ENCODE measurements around the gene GPX1. TPM values are rescaled to one million over a fixed set of nuclear protein-coding genes. Genes with fewer than 3 reads are reported as not detected.

Gene GPX1
- polyA plus RNA-seq, 1 donor from 2014 or later = 106 TPM

DNA sequence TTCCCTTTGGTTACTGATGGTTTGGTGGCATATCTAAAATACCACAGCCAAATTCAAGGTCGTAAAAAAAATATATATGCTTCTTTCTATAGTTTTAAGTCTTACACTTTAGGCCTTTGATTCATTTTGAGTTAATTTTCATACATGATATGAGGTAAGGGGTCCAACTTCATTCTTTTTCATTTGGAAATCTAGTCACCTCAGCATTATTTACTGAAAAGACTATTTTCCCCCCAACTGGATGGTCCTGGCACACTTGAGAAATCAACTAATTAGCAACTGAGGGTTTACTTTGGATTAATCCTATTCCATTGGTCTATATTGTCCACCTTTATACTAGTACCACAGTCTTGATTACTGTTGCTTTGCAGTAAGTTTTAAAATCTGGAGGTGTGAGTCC is 27.5 kb upstream of the GPX1 start:
- H3K79me2 ChIP-seq (replicated peaks; ENCODE audit: insufficient read depth, low read length) = peaks cover 62% of the 10 kb centered on the region
- H3K36me3 ChIP-seq (ENCODE audit: insufficient read depth, low read length) = no peaks in the 10 kb centered on the region
- H3K9ac ChIP-seq (ENCODE audit: low read length) = no peak overlapping the region
- H3F3A ChIP-seq (ENCODE audit: insufficient read depth, low read length, poor library complexity, severe bottlenecking) = no peaks in the 10 kb centered on the region
- no peaks in the 10 kb centered on the region for H3K9me2 ChIP-seq (ENCODE audit: insufficient read depth, low read length)
- H4K20me1 ChIP-seq (ENCODE audit: insufficient read depth) = no peaks in the 10 kb centered on the region
- no peak overlapping the region for H2AFZ ChIP-seq (ENCODE audit: low read depth, low read length)
- H3K27me3 ChIP-seq (ENCODE audit: insufficient read depth, low read depth, low read length) = no peaks in the 10 kb centered on the region
- no peaks in the 10 kb centered on the region for H3K9me3 ChIP-seq (ENCODE audit: low read length)
- H3K27ac ChIP-seq (ENCODE audit: low read length) = no peak overlapping the region
- no peak overlapping the region for H3K4me2 ChIP-seq (ENCODE audit: low read length)
- TF ChIP-seq EZH2 (IDR thresholded peaks at IDR 0.05; ENCODE audit: borderline replicate concordance, insufficient read depth, low read length, poor library complexity, severe bottlenecking) = no peak
- TF ChIP-seq TAF1 (IDR thresholded peaks at IDR 0.05; ENCODE audit: low read depth) = no peak
- TF ChIP-seq, protein P1, sequence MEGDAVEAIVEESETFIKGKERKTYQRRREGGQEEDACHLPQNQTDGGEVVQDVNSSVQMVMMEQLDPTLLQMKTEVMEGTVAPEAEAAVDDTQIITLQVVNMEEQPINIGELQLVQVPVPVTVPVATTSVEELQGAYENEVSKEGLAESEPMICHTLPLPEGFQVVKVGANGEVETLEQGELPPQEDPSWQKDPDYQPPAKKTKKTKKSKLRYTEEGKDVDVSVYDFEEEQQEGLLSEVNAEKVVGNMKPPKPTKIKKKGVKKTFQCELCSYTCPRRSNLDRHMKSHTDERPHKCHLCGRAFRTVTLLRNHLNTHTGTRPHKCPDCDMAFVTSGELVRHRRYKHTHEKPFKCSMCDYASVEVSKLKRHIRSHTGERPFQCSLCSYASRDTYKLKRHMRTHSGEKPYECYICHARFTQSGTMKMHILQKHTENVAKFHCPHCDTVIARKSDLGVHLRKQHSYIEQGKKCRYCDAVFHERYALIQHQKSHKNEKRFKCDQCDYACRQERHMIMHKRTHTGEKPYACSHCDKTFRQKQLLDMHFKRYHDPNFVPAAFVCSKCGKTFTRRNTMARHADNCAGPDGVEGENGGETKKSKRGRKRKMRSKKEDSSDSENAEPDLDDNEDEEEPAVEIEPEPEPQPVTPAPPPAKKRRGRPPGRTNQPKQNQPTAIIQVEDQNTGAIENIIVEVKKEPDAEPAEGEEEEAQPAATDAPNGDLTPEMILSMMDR (IDR thresholded peaks at IDR 0.05; ENCODE audit: poor library complexity, severe bottlenecking) = no peak
- TF ChIP-seq RAD21 (conservative IDR thresholded peaks at IDR 0.05) = no peak
- TF ChIP-seq, protein P2, sequence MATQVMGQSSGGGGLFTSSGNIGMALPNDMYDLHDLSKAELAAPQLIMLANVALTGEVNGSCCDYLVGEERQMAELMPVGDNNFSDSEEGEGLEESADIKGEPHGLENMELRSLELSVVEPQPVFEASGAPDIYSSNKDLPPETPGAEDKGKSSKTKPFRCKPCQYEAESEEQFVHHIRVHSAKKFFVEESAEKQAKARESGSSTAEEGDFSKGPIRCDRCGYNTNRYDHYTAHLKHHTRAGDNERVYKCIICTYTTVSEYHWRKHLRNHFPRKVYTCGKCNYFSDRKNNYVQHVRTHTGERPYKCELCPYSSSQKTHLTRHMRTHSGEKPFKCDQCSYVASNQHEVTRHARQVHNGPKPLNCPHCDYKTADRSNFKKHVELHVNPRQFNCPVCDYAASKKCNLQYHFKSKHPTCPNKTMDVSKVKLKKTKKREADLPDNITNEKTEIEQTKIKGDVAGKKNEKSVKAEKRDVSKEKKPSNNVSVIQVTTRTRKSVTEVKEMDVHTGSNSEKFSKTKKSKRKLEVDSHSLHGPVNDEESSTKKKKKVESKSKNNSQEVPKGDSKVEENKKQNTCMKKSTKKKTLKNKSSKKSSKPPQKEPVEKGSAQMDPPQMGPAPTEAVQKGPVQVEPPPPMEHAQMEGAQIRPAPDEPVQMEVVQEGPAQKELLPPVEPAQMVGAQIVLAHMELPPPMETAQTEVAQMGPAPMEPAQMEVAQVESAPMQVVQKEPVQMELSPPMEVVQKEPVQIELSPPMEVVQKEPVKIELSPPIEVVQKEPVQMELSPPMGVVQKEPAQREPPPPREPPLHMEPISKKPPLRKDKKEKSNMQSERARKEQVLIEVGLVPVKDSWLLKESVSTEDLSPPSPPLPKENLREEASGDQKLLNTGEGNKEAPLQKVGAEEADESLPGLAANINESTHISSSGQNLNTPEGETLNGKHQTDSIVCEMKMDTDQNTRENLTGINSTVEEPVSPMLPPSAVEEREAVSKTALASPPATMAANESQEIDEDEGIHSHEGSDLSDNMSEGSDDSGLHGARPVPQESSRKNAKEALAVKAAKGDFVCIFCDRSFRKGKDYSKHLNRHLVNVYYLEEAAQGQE (IDR thresholded peaks at IDR 0.05; ENCODE audit: borderline replicate concordance) = no peak
- no peak for TF ChIP-seq EP300 (conservative IDR thresholded peaks at IDR 0.05; ENCODE audit: poor library complexity, severe bottlenecking)
- TF ChIP-seq MXI1 (conservative IDR thresholded peaks at IDR 0.05; ENCODE audit: poor library complexity, severe bottlenecking) = no peak
- no peak for TF ChIP-seq POLR2AphosphoS5 (IDR thresholded peaks at IDR 0.05)
- TF ChIP-seq SMC3 (conservative IDR thresholded peaks at IDR 0.05; ENCODE audit: poor library complexity) = no peak
- no peak overlapping the region for H3K4me3 ChIP-seq (ENCODE audit: low read length)

DNA sequence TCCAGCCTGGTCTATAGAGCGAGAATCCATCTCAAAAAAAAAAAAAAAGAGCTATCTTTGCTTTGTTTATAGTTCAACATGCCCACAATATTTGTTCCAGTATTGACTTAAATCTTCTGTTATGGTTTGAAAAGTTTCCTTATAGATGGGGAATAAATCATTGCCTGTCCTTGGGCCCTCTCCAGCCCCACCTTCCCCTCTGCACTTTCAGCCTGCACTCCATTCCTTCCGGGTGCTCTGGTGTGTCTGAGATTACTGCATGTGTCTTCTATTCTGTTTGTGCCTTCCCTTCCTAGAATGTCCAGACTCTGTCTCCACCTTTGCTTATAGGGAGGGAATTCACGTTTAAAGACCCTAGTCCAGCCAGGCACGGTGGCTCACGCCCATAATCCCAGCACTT is 25.2 kb upstream of the GPX1 start:
- Histone ChIP-seq H4K20me1 (ENCODE audit: insufficient read depth) (no peaks in the 10 kb centered on the region), H3K4me3 (ENCODE audit: low read length) (no peak overlapping the region), H3K79me2 (replicated peaks; ENCODE audit: insufficient read depth, low read length) (peaks cover 66% of the 10 kb centered on the region), H3K36me3 (ENCODE audit: insufficient read depth, low read length) (no peaks in the 10 kb centered on the region), H3K9me2 (ENCODE audit: insufficient read depth, low read length) (no peaks in the 10 kb centered on the region), H3K4me2 (ENCODE audit: low read length) (no peak overlapping the region), H3K9ac (ENCODE audit: low read length) (no peak overlapping the region), H3F3A (ENCODE audit: insufficient read depth, low read length, poor library complexity, severe bottlenecking) (no peaks in the 10 kb centered on the region), H2AFZ (ENCODE audit: low read depth, low read length) (no peak overlapping the region), H3K9me3 (ENCODE audit: low read length) (no peaks in the 10 kb centered on the region), H3K27me3 (ENCODE audit: insufficient read depth, low read depth, low read length) (no peaks in the 10 kb centered on the region), H3K27ac (ENCODE audit: low read length) (no peak overlapping the region)
- TF ChIP-seq TAF1 (IDR thresholded peaks at IDR 0.05; ENCODE audit: low read depth) = no peak
- TF ChIP-seq MXI1 (conservative IDR thresholded peaks at IDR 0.05; ENCODE audit: poor library complexity, severe bottlenecking) = no peak
- no peak for TF ChIP-seq EZH2 (IDR thresholded peaks at IDR 0.05; ENCODE audit: borderline replicate concordance, insufficient read depth, low read length, poor library complexity, severe bottlenecking)
- TF ChIP-seq POLR2AphosphoS5 (IDR thresholded peaks at IDR 0.05) = no peak
- TF ChIP-seq, protein P1 (IDR thresholded peaks at IDR 0.05; ENCODE audit: poor library complexity, severe bottlenecking) = no peak
- TF ChIP-seq EP300 (conservative IDR thresholded peaks at IDR 0.05; ENCODE audit: poor library complexity, severe bottlenecking) = no peak
- TF ChIP-seq RAD21 (conservative IDR thresholded peaks at IDR 0.05) = no peak
- TF ChIP-seq, protein P2 (IDR thresholded peaks at IDR 0.05; ENCODE audit: borderline replicate concordance) = no peak
- no peak for TF ChIP-seq SMC3 (conservative IDR thresholded peaks at IDR 0.05; ENCODE audit: poor library complexity)
